Calu3 (cell line): ENCODE results near the gene TBRG4. TPM values are rescaled to one million over a fixed set of nuclear protein-coding genes. Genes with fewer than 3 reads are reported as not detected.

Experiments used
- BruUV-seq: library from RNA; stranded (reverse); fragments of 400-500 nt; replicated peaks from 2 replicates; lab custom pipeline; 2021; lab: Mats Ljungman, UMichigan
- CTCF ChIA-PET: fragments of 300-600 bp; sonication (Branson Sonifier 250); formaldehyde crosslinking; loops from one replicate; lab custom pipeline; 2022; ENCODE audit warnings: antibody characterized with exemption; lab: Charles Lee
- DNase-seq: peaks from one replicate; pipeline ENCODE4 v3.0.0; 2022
- H3K27ac Mint-ChIP-seq: one replicate; pipeline ENCODE4 v1.8.0; 2022; ENCODE audit warnings: mixed read lengths; ENCODE audit not compliant: unreplicated experiment
- H3K27me3 Mint-ChIP-seq: one replicate; pipeline ENCODE4 v1.8.0; 2022; ENCODE audit warnings: mixed read lengths; ENCODE audit not compliant: unreplicated experiment
- H3K36me3 Mint-ChIP-seq: one replicate; pipeline ENCODE4 v1.8.0; 2022; ENCODE audit warnings: mild to moderate bottlenecking, moderate library complexity, mixed read lengths; ENCODE audit not compliant: insufficient read depth, unreplicated experiment
- H3K4me1 Mint-ChIP-seq: one replicate; pipeline ENCODE4 v1.8.0; 2022; ENCODE audit warnings: mild to moderate bottlenecking, low read depth, mixed read lengths; ENCODE audit not compliant: unreplicated experiment
- H3K4me3 Mint-ChIP-seq: one replicate; pipeline ENCODE4 v1.8.0; 2022; ENCODE audit warnings: mild to moderate bottlenecking, low read depth, moderate library complexity, mixed read lengths; ENCODE audit not compliant: unreplicated experiment
- H3K9me3 Mint-ChIP-seq: one replicate; pipeline ENCODE4 v1.8.0; 2022; ENCODE audit warnings: low read depth, mixed read lengths; ENCODE audit not compliant: unreplicated experiment
- CTCF ChIP-seq: fragments of 200-600 bp; IDR thresholded peaks from one replicate; pipeline ENCODE4 v1.8.0; 2022; ENCODE audit warnings: antibody characterized with exemption; ENCODE audit not compliant: unreplicated experiment
- intact Hi-C: fragments of 100-400 bp; cut with micrococcal nuclease; formaldehyde crosslinking; loops from one replicate; pipeline ENCODE4 v1.10.0; 2022; ENCODE audit not compliant: unreplicated experiment
- total RNA-seq: library from RNA; stranded (reverse); gene quantifications from 2 replicates; pipeline ENCODE4 v1.2.3, GENCODE V29; 2022

Gene TBRG4
- total RNA-seq, 1 experiment from 2014 or later, result 191 TPM

GRCh38 chr7:45158471-45158870 lies 47.0 kb upstream of the TBRG4 start:
- DNase-seq, result no peak
- H3K27ac Mint-ChIP-seq, result no peak overlapping the region
- intact Hi-C loops, result loop anchor here (10.0 kb wide), 1 partner anchor 416 kb away; the partner anchor contains the start of gene ADCY1
- H3K9me3 Mint-ChIP-seq, result no peaks in the 10 kb centered on the region
- no peak overlapping the region for H3K4me3 Mint-ChIP-seq
- peaks cover 73% of the 10 kb centered on the region for H3K27me3 Mint-ChIP-seq
- no peak for TF ChIP-seq CTCF
- H3K4me1 Mint-ChIP-seq, result no peaks in the 10 kb centered on the region
- CTCF ChIA-PET, result no interaction called here
- BruUV-seq, result no TSS peak
- H3K36me3 Mint-ChIP-seq, result no peaks in the 10 kb centered on the region

- CTCF ChIA-PET, result interaction anchor here (0.7 kb wide), 1 partner anchor 562 kb away, joined by 3 read pairs; no protein-coding TSS in a partner anchor
- Mint-ChIP-seq H3K36me3 (no peaks in the 10 kb centered on the region), H3K27ac (no peak within 1 kb of the TSS), H3K27me3 (peaks cover 71% of the 10 kb centered on the region), H3K4me3 (no peak within 1 kb of the TSS), H3K9me3 (no peaks in the 10 kb centered on the region), H3K4me1 (no peaks in the 10 kb centered on the region)
- no peak for DNase-seq
- no TSS peak for BruUV-seq
- TF ChIP-seq CTCF, result no peak
- intact Hi-C loops, result loop anchor here (10.0 kb wide), 1 partner anchor 417 kb away; the partner anchor contains the start of gene ADCY1
Observed at GRCh38 chr7:45157653-45158401, 46.3 kb upstream of the TBRG4 start, which contains the start of gene RAMP3. TSS of gene RAMP3 (plus strand) at chr7:45157791. CDS start at chr7:45157829, 38 bp downstream.

GRCh38 chr7:45157286-45157652 lies 45.8 kb upstream of the TBRG4 start:
- Mint-ChIP-seq H3K4me3 (no peak overlapping the region), H3K27me3 (peaks cover 71% of the 10 kb centered on the region), H3K4me1 (no peaks in the 10 kb centered on the region), H3K9me3 (no peaks in the 10 kb centered on the region), H3K27ac (no peak overlapping the region), H3K36me3 (no peaks in the 10 kb centered on the region)
- intact Hi-C loops, result loop anchor here (10.0 kb wide), 1 partner anchor 418 kb away; the partner anchor contains the start of gene ADCY1
- CTCF ChIA-PET, result interaction anchor here (0.7 kb wide), 1 partner anchor 562 kb away, joined by 3 read pairs; no protein-coding TSS in a partner anchor
- TF ChIP-seq CTCF, result no peak
- DNase-seq, result no peak
- no TSS peak for BruUV-seq

GRCh38 chr7:45156516-45157272 lies 45.2 kb upstream of the TBRG4 start:
- CTCF ChIA-PET, result no interaction called here
- intact Hi-C loops, result loop anchor here (10.0 kb wide), 1 partner anchor 418 kb away; the partner anchor contains the start of gene ADCY1
- DNase-seq, result no peak
- no peaks in the 10 kb centered on the region for H3K36me3 Mint-ChIP-seq
- no peaks in the 10 kb centered on the region for H3K9me3 Mint-ChIP-seq
- no TSS peak for BruUV-seq
- H3K4me3 Mint-ChIP-seq, result no peak overlapping the region
- H3K4me1 Mint-ChIP-seq, result no peaks in the 10 kb centered on the region
- no peak for TF ChIP-seq CTCF
- peaks cover 71% of the 10 kb centered on the region for H3K27me3 Mint-ChIP-seq
- no peak overlapping the region for H3K27ac Mint-ChIP-seq
